ENCODE measurements around the gene AKNA. TPM values are rescaled to one million over a fixed set of nuclear protein-coding genes. Genes with fewer than 3 reads are reported as not detected.
"Not testable (repeated sequence)": the region's sequence is repeated elsewhere in the genome, so short reads cannot be mapped to it uniquely, and the experiment has no call there.

Gene AKNA
- total and polyA plus RNA-seq, 4 donors: 29.5 to 79.5 (median 48.6) TPM

- 91 to 94% methylated on average over 23 of the region's 23 CpGs for WGBS, 2 donors
- H3K27ac ChIP-seq (ENCODE audit: low read depth in 1 of 2, low read length in 1 of 2): no peak overlapping the region
- H3K4me3 ChIP-seq: no peak overlapping the region
- no peak overlapping the region for H3K9ac ChIP-seq (ENCODE audit: insufficient read depth in 1 of 2, low read length in 2 of 2)
- H3K27me3 ChIP-seq (ENCODE audit: control insufficient read depth in 3 of 3, insufficient read depth in 3 of 3, low read length in 2 of 3): no peaks in the 10 kb centered on the region
- no peak for ATAC-seq (ENCODE audit: insufficient read depth, low FRiP score)
- TF ChIP-seq CTCF (IDR thresholded peaks at IDR 0.05; ENCODE audit: control extremely low read depth, extremely low read depth): no peak
- DNase-seq: no peak
- H3K4me1 ChIP-seq (ENCODE audit: control insufficient read depth in 5 of 5, insufficient read depth in 5 of 5, low read length in 5 of 5): no peaks in the 10 kb centered on the region
- H3K36me3 ChIP-seq (ENCODE audit: control insufficient read depth in 4 of 4, insufficient read depth in 4 of 4, low read length in 4 of 4): peaks cover 0 to 55% (median 33%) of the 10 kb centered on the region in 4 donors
- H3K9me3 ChIP-seq (ENCODE audit: control insufficient read depth in 4 of 4, insufficient read depth in 3 of 4, low read length in 3 of 4): no peaks in the 10 kb centered on the region
Measured at GRCh38 chr9:114336699-114337395, 50.9 kb downstream of the AKNA start.

- no peak overlapping the region for H3K4me3 ChIP-seq
- H3K27ac ChIP-seq (ENCODE audit: low read depth in 1 of 2, low read length in 1 of 2): no peak overlapping the region
- no peaks in the 10 kb centered on the region for H3K27me3 ChIP-seq (ENCODE audit: control insufficient read depth in 3 of 3, insufficient read depth in 3 of 3, low read length in 2 of 3)
- H3K36me3 ChIP-seq (ENCODE audit: control insufficient read depth in 4 of 4, insufficient read depth in 4 of 4, low read length in 4 of 4): peaks cover 0 to 49% (median 31%) of the 10 kb centered on the region in 4 donors
- no peak for DNase-seq
- TF ChIP-seq CTCF (IDR thresholded peaks at IDR 0.05; ENCODE audit: control extremely low read depth, extremely low read depth): no peak
- 81% methylated on average over 10 of the region's 10 CpGs for WGBS, 2 donors
- H3K4me1 ChIP-seq (ENCODE audit: control insufficient read depth in 5 of 5, insufficient read depth in 5 of 5, low read length in 5 of 5): no peaks in the 10 kb centered on the region
- H3K9me3 ChIP-seq (ENCODE audit: control insufficient read depth in 4 of 4, insufficient read depth in 3 of 4, low read length in 3 of 4): no peaks in the 10 kb centered on the region
- no peak for ATAC-seq (ENCODE audit: insufficient read depth, low FRiP score)
- no peak overlapping the region for H3K9ac ChIP-seq (ENCODE audit: insufficient read depth in 1 of 2, low read length in 2 of 2)
Measured at GRCh38 chr9:114336157-114336556, 51.6 kb downstream of the AKNA start.

- TF ChIP-seq CTCF (IDR thresholded peaks at IDR 0.05; ENCODE audit: control extremely low read depth, extremely low read depth): no peak
- no peak overlapping the region for H3K4me3 ChIP-seq
- no peaks in the 10 kb centered on the region for H3K4me1 ChIP-seq (ENCODE audit: control insufficient read depth in 5 of 5, insufficient read depth in 5 of 5, low read length in 5 of 5)
- ATAC-seq (ENCODE audit: insufficient read depth, low FRiP score): no peak
- WGBS, 2 donors: 76 to 90% methylated on average over 2 of the region's 2 CpGs
- H3K9me3 ChIP-seq (ENCODE audit: control insufficient read depth in 4 of 4, insufficient read depth in 3 of 4, low read length in 3 of 4): no peaks in the 10 kb centered on the region
- H3K27me3 ChIP-seq (ENCODE audit: control insufficient read depth in 3 of 3, insufficient read depth in 3 of 3, low read length in 2 of 3): no peaks in the 10 kb centered on the region
- H3K27ac ChIP-seq (ENCODE audit: low read depth in 1 of 2, low read length in 1 of 2): no peak overlapping the region
- no peak for DNase-seq
- peaks cover 0 to 47% (median 28%) of the 10 kb centered on the region in 4 donors for H3K36me3 ChIP-seq (ENCODE audit: control insufficient read depth in 4 of 4, insufficient read depth in 4 of 4, low read length in 4 of 4)
- H3K9ac ChIP-seq (ENCODE audit: insufficient read depth in 1 of 2, low read length in 2 of 2): no peak overlapping the region
Measured at GRCh38 chr9:114335745-114336144, 52.0 kb downstream of the AKNA start.

GRCh38 chr9:114334490-114334889 is 53.3 kb downstream of the AKNA start:
- Histone ChIP-seq H3K9me3 (ENCODE audit: control insufficient read depth in 4 of 4, insufficient read depth in 3 of 4, low read length in 3 of 4) (no peaks in the 10 kb centered on the region), H3K36me3 (ENCODE audit: control insufficient read depth in 4 of 4, insufficient read depth in 4 of 4, low read length in 4 of 4) (peaks cover 0 to 36% (median 20%) of the 10 kb centered on the region in 4 donors), H3K9ac (ENCODE audit: insufficient read depth in 1 of 2, low read length in 2 of 2) (no peak overlapping the region), H3K27ac (ENCODE audit: low read depth in 1 of 2, low read length in 1 of 2) (no peak overlapping the region), H3K4me3 (no peak overlapping the region), H3K4me1 (ENCODE audit: control insufficient read depth in 5 of 5, insufficient read depth in 5 of 5, low read length in 5 of 5) (no peaks in the 10 kb centered on the region), H3K27me3 (ENCODE audit: control insufficient read depth in 3 of 3, insufficient read depth in 3 of 3, low read length in 2 of 3) (no peaks in the 10 kb centered on the region)
- no peak for TF ChIP-seq CTCF (IDR thresholded peaks at IDR 0.05; ENCODE audit: control extremely low read depth, extremely low read depth)
- DNase-seq (no peak), ATAC-seq (ENCODE audit: insufficient read depth, low FRiP score) (no peak)
- WGBS, 2 donors: 85 to 92% methylated on average over 7 to 9 of the region's 9 CpGs

GRCh38 chr9:114333718-114334117 is 54.1 kb downstream of the AKNA start:
- DNase-seq; H3K27me3 ChIP-seq (ENCODE audit: control insufficient read depth in 3 of 3, insufficient read depth in 3 of 3, low read length in 2 of 3); H3K4me1 ChIP-seq (ENCODE audit: control insufficient read depth in 5 of 5, insufficient read depth in 5 of 5, low read length in 5 of 5); H3K9ac ChIP-seq (ENCODE audit: insufficient read depth in 1 of 2, low read length in 2 of 2); ATAC-seq (ENCODE audit: insufficient read depth, low FRiP score); H3K9me3 ChIP-seq (ENCODE audit: control insufficient read depth in 4 of 4, insufficient read depth in 3 of 4, low read length in 3 of 4); H3K4me3 ChIP-seq; H3K27ac ChIP-seq (ENCODE audit: low read depth in 1 of 2, low read length in 1 of 2): not testable (repeated sequence)
- H3K36me3 ChIP-seq (ENCODE audit: control insufficient read depth in 4 of 4, insufficient read depth in 4 of 4, low read length in 4 of 4): peaks cover 0 to 33% (median 16%) of the 10 kb centered on the region in 4 donors
- WGBS, 2 donors: 74 to 100% methylated on average over 2 to 3 of the region's 4 CpGs

Data from lung (tissue), 12 donors.